ENCODE data around the gene NPHP4. TPM values are rescaled to one million over a fixed set of nuclear protein-coding genes. Genes with fewer than 3 reads are reported as not detected.

NPHP4 gene
- total and polyA plus RNA-seq, 2 donors (not counting 3 experiments of a cell fraction or from before 2014, with no cell fraction given): 4.4 to 11.7 TPM

DNA sequence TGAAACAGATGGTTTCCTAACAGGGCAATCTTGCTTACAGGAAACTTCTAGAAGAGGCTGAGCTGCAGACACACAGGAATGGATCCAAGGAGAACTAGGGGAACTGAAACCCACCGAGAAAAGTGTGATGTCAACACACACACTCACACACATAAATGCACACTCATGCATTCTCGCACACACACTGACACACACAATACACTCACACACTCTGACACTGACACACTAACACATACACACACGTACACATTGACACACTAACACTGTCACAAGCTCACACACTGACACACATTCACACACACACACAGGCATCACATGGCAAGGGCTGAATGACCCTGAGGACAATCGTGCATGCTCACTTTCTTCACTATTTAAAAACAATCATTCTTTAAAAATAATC lies 142.7 kb downstream of the NPHP4 start:
- CTCF ChIA-PET: no interaction called here
- Histone ChIP-seq H3K4me2 (ENCODE audit: insufficient read depth, low read length) (no peak overlapping the region), H2AFZ (ENCODE audit: low read depth, low read length) (no peak overlapping the region), H3K27ac (ENCODE audit: insufficient read depth, low read depth, low read length) (no peak overlapping the region), H3K36me3 (ENCODE audit: control insufficient read depth in 2 of 2, extremely low read depth in 1 of 2, insufficient read depth in 2 of 2, low read length in 2 of 2) (no peaks in the 10 kb centered on the region), H3K9me3 (replicated peaks; ENCODE audit: control insufficient read depth, insufficient read depth, low read length) (no peaks in the 10 kb centered on the region), H3K4me1 (ENCODE audit: control insufficient read depth, extremely low read depth, insufficient read depth, low read length) (no peaks in the 10 kb centered on the region), H3K4me3 (replicated peaks in 1 of 3; ENCODE audit: insufficient read depth in 1 of 3, low read depth in 1 of 3, low read length in 3 of 3) (no peak overlapping the region), H4K20me1 (replicated peaks; ENCODE audit: control insufficient read depth, extremely low read depth, insufficient read depth, low read length) (no peaks in the 10 kb centered on the region), H3K27me3 (ENCODE audit: control insufficient read depth in 2 of 2, insufficient read depth in 2 of 2, low read length in 2 of 2) (no peaks in the 10 kb centered on the region), H3K9me1 (replicated peaks; ENCODE audit: control insufficient read depth, extremely low read depth, insufficient read depth, low read length) (no peaks in the 10 kb centered on the region), H3K79me2 (ENCODE audit: control insufficient read depth, insufficient read depth, low read length) (no peaks in the 10 kb centered on the region), H3K9ac (replicated peaks; ENCODE audit: extremely low read depth, insufficient read depth, low read length) (no peak overlapping the region)
- intact Hi-C loops (cut with micrococcal nuclease) (no loop called here), dilution Hi-C loops (cut with MboI; ENCODE audit: extremely low pct_ligation_motif_present, low sequenced_read_pairs) (no loop called here)
- BruUV-seq (replicated peaks): no TSS peak
- no peak for DNase-seq (ENCODE audit: low read depth, low spot score)
- TF ChIP-seq, protein P1, sequence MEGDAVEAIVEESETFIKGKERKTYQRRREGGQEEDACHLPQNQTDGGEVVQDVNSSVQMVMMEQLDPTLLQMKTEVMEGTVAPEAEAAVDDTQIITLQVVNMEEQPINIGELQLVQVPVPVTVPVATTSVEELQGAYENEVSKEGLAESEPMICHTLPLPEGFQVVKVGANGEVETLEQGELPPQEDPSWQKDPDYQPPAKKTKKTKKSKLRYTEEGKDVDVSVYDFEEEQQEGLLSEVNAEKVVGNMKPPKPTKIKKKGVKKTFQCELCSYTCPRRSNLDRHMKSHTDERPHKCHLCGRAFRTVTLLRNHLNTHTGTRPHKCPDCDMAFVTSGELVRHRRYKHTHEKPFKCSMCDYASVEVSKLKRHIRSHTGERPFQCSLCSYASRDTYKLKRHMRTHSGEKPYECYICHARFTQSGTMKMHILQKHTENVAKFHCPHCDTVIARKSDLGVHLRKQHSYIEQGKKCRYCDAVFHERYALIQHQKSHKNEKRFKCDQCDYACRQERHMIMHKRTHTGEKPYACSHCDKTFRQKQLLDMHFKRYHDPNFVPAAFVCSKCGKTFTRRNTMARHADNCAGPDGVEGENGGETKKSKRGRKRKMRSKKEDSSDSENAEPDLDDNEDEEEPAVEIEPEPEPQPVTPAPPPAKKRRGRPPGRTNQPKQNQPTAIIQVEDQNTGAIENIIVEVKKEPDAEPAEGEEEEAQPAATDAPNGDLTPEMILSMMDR (IDR thresholded peaks at IDR 0.05; ENCODE audit: extremely low read depth in 1 of 2, insufficient read depth in 1 of 2, low read depth in 1 of 2, low read length in 2 of 2): no peak
- TF ChIP-seq MYC (IDR thresholded peaks at IDR 0.05; ENCODE audit: low read depth, low read length) (no peak), JUN (IDR thresholded peaks at IDR 0.05; ENCODE audit: borderline replicate concordance, insufficient read depth, insufficient read length, low read depth) (no peak), GATA2 (IDR thresholded peaks at IDR 0.05; ENCODE audit: insufficient read depth, insufficient read length, low read depth, low read length) (no peak)
- FAIRE-seq: no peak
- POLR2A ChIA-PET: no interaction called here

DNA sequence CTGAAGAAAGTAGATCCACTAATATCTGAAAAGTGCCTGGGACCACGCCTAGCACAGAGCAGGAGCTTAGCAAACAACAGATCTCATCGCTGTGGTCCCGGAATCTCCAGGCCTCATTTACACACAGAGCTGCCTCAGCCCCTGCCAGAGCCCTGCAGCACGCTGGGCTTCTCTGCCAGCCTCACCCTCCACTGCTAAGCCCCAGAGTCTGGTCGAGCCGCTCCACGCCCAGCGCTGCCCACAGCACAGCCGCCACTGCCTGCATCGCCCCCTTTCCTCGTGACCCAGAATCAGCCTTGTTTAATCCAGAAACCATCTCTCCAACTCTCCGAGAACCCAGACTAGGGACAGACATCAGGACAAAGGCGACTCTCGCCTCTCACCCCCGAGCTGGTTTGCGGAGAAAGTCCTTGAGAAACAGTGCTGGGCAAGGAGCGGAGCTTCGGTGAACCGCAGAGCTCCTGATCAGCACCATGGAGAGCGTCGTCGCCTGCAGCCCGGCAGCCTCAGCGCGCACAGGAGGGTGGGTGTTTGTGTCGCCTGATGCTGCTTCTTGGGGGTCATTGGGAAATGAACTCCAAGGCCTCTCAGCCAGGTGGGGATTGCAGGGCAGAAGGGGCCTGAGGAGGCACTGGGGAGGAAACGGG lies 145.1 kb downstream of the NPHP4 start:
- ChIA-PET POLR2A (no interaction called here), CTCF (no interaction called here)
- Histone ChIP-seq H3K4me2 (ENCODE audit: insufficient read depth, low read length) (no peak overlapping the region), H3K27ac (ENCODE audit: insufficient read depth, low read depth, low read length) (no peak overlapping the region), H2AFZ (ENCODE audit: low read depth, low read length) (no peak overlapping the region), H3K9me1 (replicated peaks; ENCODE audit: control insufficient read depth, extremely low read depth, insufficient read depth, low read length) (no peaks in the 10 kb centered on the region), H3K4me3 (replicated peaks in 1 of 3; ENCODE audit: insufficient read depth in 1 of 3, low read depth in 1 of 3, low read length in 3 of 3) (no peak overlapping the region), H4K20me1 (replicated peaks; ENCODE audit: control insufficient read depth, extremely low read depth, insufficient read depth, low read length) (no peaks in the 10 kb centered on the region), H3K9ac (replicated peaks; ENCODE audit: extremely low read depth, insufficient read depth, low read length) (no peak overlapping the region), H3K36me3 (ENCODE audit: control insufficient read depth in 2 of 2, extremely low read depth in 1 of 2, insufficient read depth in 2 of 2, low read length in 2 of 2) (no peaks in the 10 kb centered on the region), H3K9me3 (replicated peaks; ENCODE audit: control insufficient read depth, insufficient read depth, low read length) (no peaks in the 10 kb centered on the region), H3K4me1 (ENCODE audit: control insufficient read depth, extremely low read depth, insufficient read depth, low read length) (no peaks in the 10 kb centered on the region), H3K79me2 (ENCODE audit: control insufficient read depth, insufficient read depth, low read length) (no peaks in the 10 kb centered on the region), H3K27me3 (ENCODE audit: control insufficient read depth in 2 of 2, insufficient read depth in 2 of 2, low read length in 2 of 2) (no peaks in the 10 kb centered on the region)
- BruUV-seq (replicated peaks): no TSS peak
- dilution Hi-C loops (cut with MboI; ENCODE audit: extremely low pct_ligation_motif_present, low sequenced_read_pairs): no loop called here
- DNase-seq (ENCODE audit: low read depth, low spot score): no peak
- intact Hi-C loops (cut with micrococcal nuclease): no loop called here
- TF ChIP-seq POLR2A (IDR thresholded peaks at IDR 0.05; ENCODE audit: low read depth, low read length) (no peak), GATA2 (IDR thresholded peaks at IDR 0.05; ENCODE audit: insufficient read depth, insufficient read length, low read depth, low read length) (no peak)
- TF ChIP-seq, protein P2, sequence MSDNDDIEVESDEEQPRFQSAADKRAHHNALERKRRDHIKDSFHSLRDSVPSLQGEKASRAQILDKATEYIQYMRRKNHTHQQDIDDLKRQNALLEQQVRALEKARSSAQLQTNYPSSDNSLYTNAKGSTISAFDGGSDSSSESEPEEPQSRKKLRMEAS (IDR thresholded peaks at IDR 0.05; ENCODE audit: insufficient read depth, insufficient read length): no peak
- peak; percentile 24 for FAIRE-seq

All from endothelial cell of umbilical vein (primary cell).